Parathyroid adenoma (tissue), 2 donors: ENCODE measurements around the gene CORO2A.

Experiments used
- H2AFZ ChIP-seq: fragments of 300-600 bp; sonication (generic); one replicate; pipeline ENCODE4 v1.7.0; 2017; ENCODE audit warnings: antibody characterized with exemption, mild to moderate bottlenecking
- H3K27ac ChIP-seq: fragments of 300-600 bp; sonication (generic); one replicate; pipeline ENCODE4 v1.7.0; 2017
- H3K27me3 ChIP-seq: fragments of 300-600 bp; sonication (generic); one replicate; pipeline ENCODE4 v1.7.0; 2017; ENCODE audit warnings: low read length; ENCODE audit not compliant: control insufficient read depth, insufficient read depth
- H3K36me3 ChIP-seq: fragments of 300-600 bp; sonication (generic); one replicate; pipeline ENCODE4 v1.7.0; 2017; ENCODE audit warnings: low read length; ENCODE audit not compliant: control insufficient read depth, insufficient read depth
- H3K4me1 ChIP-seq: fragments of 300-600 bp; sonication (generic); one replicate; pipeline ENCODE4 v1.7.0; 2017; ENCODE audit warnings: control low read depth
- H3K4me2 ChIP-seq: fragments of 300-600 bp; sonication (generic); one replicate; pipeline ENCODE4 v1.7.0; 2017; ENCODE audit warnings: low read length
- H3K4me3 ChIP-seq: fragments of 300-600 bp; sonication (generic); one replicate; pipeline ENCODE4 v1.7.0; 2017; ENCODE audit warnings: low read depth, low read length
- H3K79me2 ChIP-seq: fragments of 300-600 bp; sonication (generic); one replicate; pipeline ENCODE4 v1.7.0; 2017; ENCODE audit warnings: control low read depth
- H3K9ac ChIP-seq: fragments of 300-600 bp; sonication (generic); one replicate; pipeline ENCODE4 v1.7.0; 2017; ENCODE audit warnings: mild to moderate bottlenecking
- H3K9me3 ChIP-seq: fragments of 300-600 bp; sonication (generic); one replicate; pipeline ENCODE4 v1.7.0; 2017; ENCODE audit warnings: low read length; ENCODE audit not compliant: control insufficient read depth
- CTCF ChIP-seq: fragments of 300-600 bp; sonication (generic); IDR thresholded peaks from one replicate; pipeline ENCODE4 v1.7.0; 2017; ENCODE audit warnings: antibody characterized with exemption, mild to moderate bottlenecking
- donor health status: primary hyperparathyroidism.

CORO2A gene

DNA sequence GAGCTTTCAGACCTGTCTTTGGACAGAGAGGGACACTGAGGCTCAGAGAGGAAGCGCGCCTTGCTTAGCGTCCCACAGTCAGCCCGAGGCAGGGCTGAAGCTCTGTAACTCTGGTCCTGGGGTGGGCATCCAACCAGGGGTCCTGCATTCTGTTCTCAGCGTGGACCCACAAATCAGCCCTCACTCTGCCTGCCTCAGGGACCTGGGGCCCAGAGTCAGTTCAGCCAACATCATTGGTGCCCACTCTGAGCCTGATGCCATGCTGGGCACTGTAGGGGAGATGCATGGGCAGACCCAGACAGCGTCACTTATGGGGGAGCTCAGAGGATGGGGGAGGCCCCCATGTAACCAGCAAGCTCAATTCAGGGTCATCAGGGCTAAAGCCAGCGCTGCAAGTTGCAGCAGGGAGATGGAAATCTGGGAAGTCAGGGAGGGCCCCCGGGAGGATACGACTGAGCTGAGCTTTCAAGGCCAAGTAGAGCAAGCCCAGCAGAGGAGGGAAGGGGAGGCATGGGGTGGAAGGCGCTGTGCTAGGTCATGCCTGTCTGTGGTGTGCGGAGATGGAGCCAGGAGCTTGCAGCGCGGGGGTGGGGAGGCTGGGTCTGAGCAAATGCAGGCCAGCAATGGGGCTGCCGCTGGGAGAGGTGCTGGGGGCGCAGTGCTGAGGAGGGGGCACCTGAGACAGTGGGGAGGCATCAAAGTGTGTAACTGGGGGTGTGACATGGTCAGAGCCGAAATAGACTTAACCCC is 21.1 kb downstream of the CORO2A start:
- H3K9ac ChIP-seq: no peak overlapping the region
- no peaks in the 10 kb centered on the region for H3K9me3 ChIP-seq
- TF ChIP-seq CTCF: no peak

DNA sequence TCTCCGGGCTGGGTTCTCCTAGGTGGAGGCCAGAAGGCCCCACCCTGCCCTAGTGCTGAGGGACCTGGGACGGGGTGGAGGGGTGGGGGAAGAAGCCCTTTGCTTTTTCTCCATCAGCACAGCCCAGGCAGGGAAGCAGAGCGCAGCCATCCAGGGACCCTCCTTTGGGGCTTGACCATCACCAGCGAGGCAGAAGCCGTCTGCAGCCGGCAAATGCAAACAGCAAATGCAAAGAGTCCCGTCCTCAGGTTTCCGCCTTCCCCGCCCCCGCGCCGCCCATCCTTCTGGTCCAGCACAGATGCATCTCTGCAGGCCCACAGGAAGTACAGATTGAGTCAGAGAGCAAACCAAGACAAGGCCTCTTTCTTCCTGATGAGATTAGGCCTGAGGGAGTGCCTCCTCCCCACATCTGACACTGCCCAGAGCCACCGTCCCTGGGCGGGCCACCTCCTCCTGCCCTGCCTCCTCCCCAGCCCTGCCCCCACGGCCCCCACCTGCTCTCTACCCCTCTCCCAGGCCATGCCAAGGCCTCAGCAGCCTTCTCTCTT is 23.4 kb downstream of the CORO2A start:
- no peaks in the 10 kb centered on the region for H3K27me3 ChIP-seq
- H2AFZ ChIP-seq: no peak overlapping the region
- H3K4me2 ChIP-seq: no peak overlapping the region
- no peak for TF ChIP-seq CTCF
- H3K9ac ChIP-seq: no peak overlapping the region
- no peaks in the 10 kb centered on the region for H3K9me3 ChIP-seq
- no peak overlapping the region for H3K4me3 ChIP-seq
- H3K79me2 ChIP-seq: no peaks in the 10 kb centered on the region
- no peak overlapping the region for H3K27ac ChIP-seq
- H3K36me3 ChIP-seq: no peaks in the 10 kb centered on the region
- H3K4me1 ChIP-seq: peaks cover 5% of the 10 kb centered on the region

More for the DNA sequence above, 21.1 kb downstream of the CORO2A start:
- Histone ChIP-seq H3K36me3 (no peaks in the 10 kb centered on the region), H3K27ac (no peak overlapping the region), H3K4me1 (peaks cover 5% of the 10 kb centered on the region), H3K4me2 (no peak overlapping the region), H2AFZ (no peak overlapping the region), H3K79me2 (no peaks in the 10 kb centered on the region), H3K27me3 (no peaks in the 10 kb centered on the region), H3K4me3 (no peak overlapping the region)

GRCh38 chr9:98168153-98168780 is 24.2 kb downstream of the CORO2A start:
- H3K36me3 ChIP-seq: no peaks in the 10 kb centered on the region
- H3K27me3 ChIP-seq: no peaks in the 10 kb centered on the region
- no peak for TF ChIP-seq CTCF
- H2AFZ ChIP-seq: no peak overlapping the region
- no peak overlapping the region for H3K27ac ChIP-seq
- H3K9ac ChIP-seq: no peak overlapping the region
- no peaks in the 10 kb centered on the region for H3K79me2 ChIP-seq
- no peak overlapping the region for H3K4me3 ChIP-seq
- no peaks in the 10 kb centered on the region for H3K9me3 ChIP-seq
- H3K4me2 ChIP-seq: no peak overlapping the region
- H3K4me1 ChIP-seq: peaks cover 5% of the 10 kb centered on the region

GRCh38 chr9:98164912-98165311 is 27.5 kb downstream of the CORO2A start:
- Histone ChIP-seq H3K9ac (no peak overlapping the region), H3K36me3 (no peaks in the 10 kb centered on the region), H3K4me1 (no peaks in the 10 kb centered on the region), H3K27ac (no peak overlapping the region), H2AFZ (no peak overlapping the region), H3K79me2 (no peaks in the 10 kb centered on the region), H3K9me3 (no peaks in the 10 kb centered on the region), H3K27me3 (no peaks in the 10 kb centered on the region), H3K4me3 (no peak overlapping the region), H3K4me2 (no peak overlapping the region)
- TF ChIP-seq CTCF: no peak
